WERI-Rb-1 (cell line): ENCODE results near the gene YKT6.

Source experiments
- DNase-seq: peaks from one replicate; pipeline ENCODE4 v3.0.0-alpha.2; 2020
- H3K27ac ChIP-seq: fragments of 250-450 bp; sonication (Bioruptor Pico); 2 replicates; pipeline ENCODE4 v1.5.1; 2020; ENCODE audit warnings: mild to moderate bottlenecking, moderate library complexity
- H3K27me3 ChIP-seq: fragments of 250-450 bp; sonication (Bioruptor Pico); 2 replicates; pipeline ENCODE4 v1.5.1; 2021; ENCODE audit warnings: mild to moderate bottlenecking, low read depth, moderate library complexity; ENCODE audit not compliant: insufficient read depth, severe bottlenecking
- H3K36me3 ChIP-seq: fragments of 250-450 bp; sonication (Bioruptor Pico); 2 replicates; pipeline ENCODE4 v1.5.1; 2020; ENCODE audit warnings: mild to moderate bottlenecking, moderate library complexity
- H3K4me3 ChIP-seq: 2 replicates; pipeline ENCODE4 v1.5.1; 2011; ENCODE audit warnings: low read depth, mild to moderate bottlenecking, control low read depth, low read length
- H3K9me3 ChIP-seq: fragments of 250-450 bp; sonication (Bioruptor Pico); 2 replicates; pipeline ENCODE4 v1.5.1; 2021; ENCODE audit warnings: mild to moderate bottlenecking, moderate library complexity; ENCODE audit not compliant: severe bottlenecking
- CTCF ChIP-seq: IDR thresholded peaks from 2 replicates; pipeline ENCODE4 v1.5.1; 2011; ENCODE audit warnings: low read depth, mild to moderate bottlenecking, control low read depth, inconsistent platforms, low read length

Gene YKT6

GRCh38 chr7:44158873-44159631 is 41.7 kb upstream of the YKT6 start:
- Histone ChIP-seq H3K27ac (peak overlapping the region; percentile 55; the same call in 1 of the 2 replicates), H3K36me3 (no peaks in the 10 kb centered on the region), H3K9me3 (no peaks in the 10 kb centered on the region), H3K27me3 (no peaks in the 10 kb centered on the region), H3K4me3 (no peak overlapping the region)
- no peak for DNase-seq
- TF ChIP-seq CTCF: no peak

GRCh38 chr7:44159824-44160630 is 40.8 kb upstream of the YKT6 start:
- H3K27ac ChIP-seq: no peak overlapping the region
- no peak overlapping the region for H3K4me3 ChIP-seq
- TF ChIP-seq CTCF: no peak

GRCh38 chr7:44161371-44161770 is 39.4 kb upstream of the YKT6 start:
- no peaks in the 10 kb centered on the region for H3K36me3 ChIP-seq
- H3K27me3 ChIP-seq: no peaks in the 10 kb centered on the region
- TF ChIP-seq CTCF: no peak
- H3K9me3 ChIP-seq: peaks cover 9% of the 10 kb centered on the region
- no peak overlapping the region for H3K27ac ChIP-seq
- no peak for DNase-seq
- no peak overlapping the region for H3K4me3 ChIP-seq

More at GRCh38 chr7:44159824-44160630, 40.8 kb upstream of the YKT6 start:
- no peaks in the 10 kb centered on the region for H3K36me3 ChIP-seq
- no peak for DNase-seq
- peaks cover 6% of the 10 kb centered on the region for H3K9me3 ChIP-seq
- H3K27me3 ChIP-seq: no peaks in the 10 kb centered on the region

GRCh38 chr7:44162179-44162578 is 38.6 kb upstream of the YKT6 start:
- H3K9me3 ChIP-seq: peaks cover 12% of the 10 kb centered on the region
- H3K27me3 ChIP-seq: no peaks in the 10 kb centered on the region
- no peak for TF ChIP-seq CTCF
- H3K4me3 ChIP-seq: no peak overlapping the region
- H3K27ac ChIP-seq: no peak overlapping the region
- H3K36me3 ChIP-seq: no peaks in the 10 kb centered on the region
- DNase-seq: no peak

- H3K27ac ChIP-seq: no peak overlapping the region
- H3K27me3 ChIP-seq: no peaks in the 10 kb centered on the region
- no peak for DNase-seq
- no peak for TF ChIP-seq CTCF
- no peak overlapping the region for H3K4me3 ChIP-seq
- peaks cover 14% of the 10 kb centered on the region for H3K9me3 ChIP-seq
- no peaks in the 10 kb centered on the region for H3K36me3 ChIP-seq
These were observed 37.9 kb upstream of the YKT6 start for GRCh38 chr7:44162785-44163395.
